HepG2 (cell line): ENCODE data around the gene DIP2C. TPM values are rescaled to one million over a fixed set of nuclear protein-coding genes. Genes with fewer than 3 reads are reported as not detected.

Experiments
- ATAC-seq: fragments of 200-7000 bp; cut with Tn5 transposase; 3 replicates; pipeline ENCODE4 v1.9.1; 2020; ENCODE audit warnings: mild to moderate bottlenecking, moderate library complexity
- BruUV-seq: library from RNA; stranded (reverse); fragments of 400-500 nt; replicated peaks from 2 replicates; lab custom pipeline; 2021; lab: Mats Ljungman, UMichigan
- CTCF ChIA-PET: fragments of 300-600 bp; formaldehyde crosslinking; extraction: SDS; loops from one replicate; lab custom pipeline; 2021; ENCODE audit warnings: low total read pairs, inconsistent platforms, low intra/inter-chr PET ratio; lab: Yijun Ruan, JAX
- POLR2A ChIA-PET: fragments of 350-600 bp; sonication (Branson Sonifier 250); formaldehyde crosslinking; loops from one replicate; lab custom pipeline; 2020; ENCODE audit warnings: antibody characterized with exemption, inconsistent platforms; lab: Yijun Ruan, JAX
- DNase-seq: peaks from one replicate; pipeline ENCODE4 v3.0.0-alpha.2; 2015; ENCODE audit warnings: low spot score
- FAIRE-seq: peaks from 3 replicates; lab custom pipeline; 2011; peaks lifted over from hg19 to GRCh38; lab: Jason Lieb, UNC
- H2AFZ ChIP-seq: one replicate; pipeline ENCODE4 v1.6.1; 2011; ENCODE audit warnings: low read length, inconsistent platforms
- H3K27ac ChIP-seq: fragments of 300-600 bp; 3 replicates; pipeline ENCODE4 v1.8.0; 2011; ENCODE audit warnings: mixed run types, mild to moderate bottlenecking, mixed read lengths, low read length, inconsistent platforms; ENCODE audit not compliant: insufficient read depth; ENCODE audit errors: extremely low read length
- H3K27me3 ChIP-seq, 2 experiments: fragments of 200-600 bp in 1 of 2; 2 replicates in 1 of 2; 3 replicates in 1 of 2; pipeline versions ENCODE4 v1.6.0 to v1.8.0; 2011; ENCODE audit warnings: low read length in 2 of 2, mild to moderate bottlenecking in 2 of 2, moderate library complexity in 2 of 2, inconsistent platforms in 1 of 2; ENCODE audit not compliant: insufficient read depth in 2 of 2, control insufficient read depth in 1 of 2
- H3K36me3 ChIP-seq, 2 experiments: fragments of 200-600 bp in 1 of 2; replicated peaks in 1 of 2; 2 replicates in 1 of 2; 3 replicates in 1 of 2; pipeline versions ENCODE4 v1.5.1 to v1.8.0; 2011; ENCODE audit warnings: low read length in 2 of 2, inconsistent platforms in 1 of 2; ENCODE audit not compliant: insufficient read depth in 2 of 2, control insufficient read depth in 1 of 2
- H3K4me1 ChIP-seq: 2 replicates; pipeline ENCODE4 v1.5.1; 2012; ENCODE audit warnings: low read length, inconsistent platforms; ENCODE audit not compliant: insufficient read depth
- H3K4me2 ChIP-seq: 2 replicates; pipeline ENCODE4 v1.6.0; 2011; ENCODE audit warnings: low read depth, low read length, inconsistent platforms
- H3K4me3 ChIP-seq, 3 experiments: fragments of 200-600 bp in 1 of 3; sonication (generic), shearing (Covaris generic) in 1 of 3; replicated peaks in 1 of 3; 2 replicates each; pipeline ENCODE4 v1.5.1; 2011 to 2016; ENCODE audit warnings: low read length in 3 of 3, inconsistent platforms in 2 of 3, low read depth in 2 of 3, mild to moderate bottlenecking in 2 of 3, control low read depth in 1 of 3, mixed read lengths in 1 of 3; ENCODE audit not compliant: insufficient read depth in 1 of 3
- H3K79me2 ChIP-seq: one replicate; pipeline ENCODE4 v1.6.1; 2011; ENCODE audit warnings: low read length, inconsistent platforms; ENCODE audit not compliant: insufficient read depth
- H3K9ac ChIP-seq: 2 replicates; pipeline ENCODE4 v1.6.0; 2011; ENCODE audit warnings: mild to moderate bottlenecking, low read depth, low read length, inconsistent platforms; ENCODE audit not compliant: insufficient read depth
- H3K9me3 ChIP-seq: 2 replicates; pipeline ENCODE4 v1.5.1; 2012; ENCODE audit warnings: mild to moderate bottlenecking, low read length
- H4K20me1 ChIP-seq: 2 replicates; pipeline ENCODE4 v1.6.0; 2011; ENCODE audit warnings: inconsistent platforms, mild to moderate bottlenecking, low read length, moderate library complexity; ENCODE audit not compliant: insufficient read depth
- CREM ChIP-seq, 2 experiments: sonication (generic) in 1 of 2; formaldehyde crosslinking in 1 of 2; IDR thresholded peaks; 2 replicates each; pipeline versions ENCODE4 v1.4.0 to v1.6.1; 2016 to 2020; ENCODE audit warnings: antibody characterized with exemption in 1 of 2, mild to moderate bottlenecking in 1 of 2, missing genetic modification reagents in 1 of 2
- HDAC2 ChIP-seq: sonication (generic); formaldehyde crosslinking; IDR thresholded peaks from 2 replicates; pipeline ENCODE4 v1.4.0; 2020; ENCODE audit warnings: missing genetic modification reagents
- HMG20A ChIP-seq: IDR thresholded peaks from 2 replicates; pipeline ENCODE4 v1.6.1; 2016; ENCODE audit warnings: borderline replicate concordance
- HNRNPK ChIP-seq: fragments of 200-400 bp; formaldehyde crosslinking; IDR thresholded peaks from 2 replicates; pipeline ENCODE4 v1.6.1; 2018; ENCODE audit warnings: low read length, low read depth, moderate library complexity, mild to moderate bottlenecking; ENCODE audit not compliant: poor library complexity, severe bottlenecking
- NFRKB ChIP-seq: fragments of 450-650 bp; IDR thresholded peaks from 2 replicates; pipeline ENCODE4 v1.6.1; 2017
- PLRG1 ChIP-seq: fragments of 450-650 bp; conservative IDR thresholded peaks from 2 replicates; pipeline ENCODE4 v1.6.1; 2016
- SETDB1 ChIP-seq: sonication (generic); formaldehyde crosslinking; IDR thresholded peaks from 2 replicates; pipeline ENCODE4 v1.5.1; 2020; ENCODE audit warnings: missing genetic modification reagents, mild to moderate bottlenecking, borderline replicate concordance
- SRSF9 ChIP-seq: fragments of 200-400 bp; formaldehyde crosslinking; IDR thresholded peaks from 2 replicates; pipeline ENCODE4 v1.6.1; 2018; ENCODE audit warnings: borderline replicate concordance, mild to moderate bottlenecking, low read depth, low read length; ENCODE audit not compliant: insufficient read depth, poor library complexity, severe bottlenecking
- ZNF180 ChIP-seq: sonication (generic); formaldehyde crosslinking; IDR thresholded peaks from 2 replicates; pipeline ENCODE4 v1.4.0; 2020; ENCODE audit warnings: low read depth, missing genetic modification reagents, borderline replicate concordance
- ZNF350 ChIP-seq: sonication (generic); formaldehyde crosslinking; IDR thresholded peaks from 2 replicates; pipeline ENCODE4 v1.4.0; 2020; ENCODE audit warnings: mild to moderate bottlenecking, low read depth, missing genetic modification reagents, borderline replicate concordance
- WGBS: methylation state at CpG from one replicate; pipeline ENCODE4 v1.1.6; 2017; ENCODE audit warnings: low lambda C conversion rate; 5-methylcytosine and 5-hydroxymethylcytosine counted together
- in situ Hi-C: cut with HindIII; loops from 2 replicates; pipeline ENCODE4 v1.10.0; 2017; ENCODE audit warnings: low pct_unique_long_range_greater_than_20kb; ENCODE audit not compliant: extremely low pct_ligation_motif_present
- intact Hi-C: fragments of 100-400 bp; cut with micrococcal nuclease; formaldehyde crosslinking; loops from one replicate; pipeline ENCODE4 v1.10.0; 2022; ENCODE audit not compliant: unreplicated experiment
- polyA plus RNA-seq, 8 experiments: library from polyadenylated mRNA; depleted of rRNA in 3 of 8; stranded (reverse) in 7 of 8; unstranded in 1 of 8; fragments of >200 nt; fragmentation: Illumina TruSeq in 4 of 8; extraction: Trizol in 4 of 8; gene quantifications; 2 replicates each; pipeline versions ENCODE4 v1.2.1 to v1.2.3, GENCODE V29; 2011 to 2016; ENCODE audit warnings: low read depth in 4 of 8, missing spikeins in 1 of 8, mixed read lengths in 1 of 8; ENCODE audit not compliant: insufficient read depth in 1 of 8
- total RNA-seq, 5 experiments: library from RNA; depleted of rRNA; stranded (reverse); fragments of >200 nt; fragmentation: Illumina TruSeq; extraction: Trizol; gene quantifications; 2 replicates each; pipeline ENCODE4 v1.2.3, GENCODE V29; 2016; ENCODE audit warnings: low read depth in 1 of 5
- TF ChIP-seq, protein P1 (sequence below): sonication (generic); formaldehyde crosslinking; IDR thresholded peaks from 2 replicates; pipeline ENCODE4 v1.9.0; 2021; ENCODE audit warnings: missing genetic modification reagents, borderline replicate concordance
- TF ChIP-seq, protein P2 (sequence below): sonication (generic); formaldehyde crosslinking; IDR thresholded peaks from 2 replicates; pipeline ENCODE4 v1.5.1; 2020; ENCODE audit warnings: mild to moderate bottlenecking, missing genetic modification reagents, moderate library complexity
- TF ChIP-seq, protein P3 (sequence below): sonication (generic); formaldehyde crosslinking; IDR thresholded peaks from 2 replicates; pipeline ENCODE4 v1.4.0; 2020; ENCODE audit warnings: missing genetic modification reagents, mild to moderate bottlenecking, borderline replicate concordance

Gene DIP2C
- total and polyA plus RNA-seq, 2 of the 13 experiments (the other 11 are each of a cell fraction or from before 2014, with no cell fraction given): 2.2 to 2.7 TPM

DNA sequence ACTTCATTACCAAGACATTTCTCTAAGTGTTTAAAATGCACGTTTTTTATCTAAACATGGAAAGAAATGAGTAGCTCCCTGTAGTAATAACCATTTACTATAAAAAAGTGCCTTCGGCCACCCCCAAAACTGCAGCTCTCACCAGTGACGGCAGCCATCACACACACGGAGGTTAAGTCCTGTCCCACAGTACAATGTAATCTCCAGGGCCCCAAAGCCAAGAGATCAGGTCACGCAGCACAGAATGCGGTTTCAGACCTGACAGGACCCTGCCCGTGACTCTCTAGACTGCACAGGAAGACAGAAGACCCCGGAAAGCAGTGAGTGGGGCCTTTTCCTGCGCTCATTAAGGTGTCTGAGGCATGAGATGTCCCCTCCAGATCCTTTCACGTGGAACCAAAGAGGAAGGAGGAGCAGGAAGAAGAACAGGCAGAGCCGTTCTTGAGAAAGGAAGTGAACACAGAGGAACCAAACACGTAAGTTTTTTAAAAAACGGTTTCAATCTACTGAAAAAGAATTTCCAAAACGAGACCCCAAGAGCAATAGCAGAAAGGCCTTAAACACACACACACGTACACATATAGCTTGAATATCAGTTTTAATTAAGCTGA lies 428.5 kb downstream of the DIP2C start:
- ChIA-PET POLR2A (no interaction called here), CTCF (no interaction called here)
- BruUV-seq: no TSS peak
- in situ Hi-C loops: no loop called here
- FAIRE-seq (no peak), ATAC-seq (no peak), DNase-seq (no peak)
- no peaks in the 10 kb centered on the region for H4K20me1 ChIP-seq
- intact Hi-C loops: no loop called here
- H3K79me2 ChIP-seq: no peaks in the 10 kb centered on the region
- no peak overlapping the region for H3K4me2 ChIP-seq
- H3K4me1 ChIP-seq: no peaks in the 10 kb centered on the region
- no peak overlapping the region for H3K27ac ChIP-seq
- no peak overlapping the region for H2AFZ ChIP-seq
- H3K27me3 ChIP-seq: no peaks in the 10 kb centered on the region
- H3K9ac ChIP-seq: no peak overlapping the region
- H3K4me3 ChIP-seq: no peak overlapping the region
- no peaks in the 10 kb centered on the region for H3K9me3 ChIP-seq
- 53% methylated on average over 15 of the region's 15 CpGs for WGBS
- no peaks in the 10 kb centered on the region for H3K36me3 ChIP-seq
- TF ChIP-seq ZNF350 (CRISPR knock-in tag) (no peak), PLRG1 (no peak), HMG20A (no peak), ZNF180 (CRISPR knock-in tag) (no peak), HDAC2 (no peak), HNRNPK (no peak), NFRKB (no peak), SRSF9 (no peak), SETDB1 (CRISPR knock-in tag) (no peak), CREM (IDR thresholded peaks at IDR 0.05) (no peak), CREM (CRISPR knock-in tag; IDR thresholded peaks at IDR 0.05) (no peak)
- TF ChIP-seq, protein P1, sequence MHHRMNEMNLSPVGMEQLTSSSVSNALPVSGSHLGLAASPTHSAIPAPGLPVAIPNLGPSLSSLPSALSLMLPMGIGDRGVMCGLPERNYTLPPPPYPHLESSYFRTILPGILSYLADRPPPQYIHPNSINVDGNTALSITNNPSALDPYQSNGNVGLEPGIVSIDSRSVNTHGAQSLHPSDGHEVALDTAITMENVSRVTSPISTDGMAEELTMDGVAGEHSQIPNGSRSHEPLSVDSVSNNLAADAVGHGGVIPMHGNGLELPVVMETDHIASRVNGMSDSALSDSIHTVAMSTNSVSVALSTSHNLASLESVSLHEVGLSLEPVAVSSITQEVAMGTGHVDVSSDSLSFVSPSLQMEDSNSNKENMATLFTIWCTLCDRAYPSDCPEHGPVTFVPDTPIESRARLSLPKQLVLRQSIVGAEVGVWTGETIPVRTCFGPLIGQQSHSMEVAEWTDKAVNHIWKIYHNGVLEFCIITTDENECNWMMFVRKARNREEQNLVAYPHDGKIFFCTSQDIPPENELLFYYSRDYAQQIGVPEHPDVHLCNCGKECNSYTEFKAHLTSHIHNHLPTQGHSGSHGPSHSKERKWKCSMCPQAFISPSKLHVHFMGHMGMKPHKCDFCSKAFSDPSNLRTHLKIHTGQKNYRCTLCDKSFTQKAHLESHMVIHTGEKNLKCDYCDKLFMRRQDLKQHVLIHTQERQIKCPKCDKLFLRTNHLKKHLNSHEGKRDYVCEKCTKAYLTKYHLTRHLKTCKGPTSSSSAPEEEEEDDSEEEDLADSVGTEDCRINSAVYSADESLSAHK (CRISPR knock-in tag): no peak
- TF ChIP-seq, protein P2, sequence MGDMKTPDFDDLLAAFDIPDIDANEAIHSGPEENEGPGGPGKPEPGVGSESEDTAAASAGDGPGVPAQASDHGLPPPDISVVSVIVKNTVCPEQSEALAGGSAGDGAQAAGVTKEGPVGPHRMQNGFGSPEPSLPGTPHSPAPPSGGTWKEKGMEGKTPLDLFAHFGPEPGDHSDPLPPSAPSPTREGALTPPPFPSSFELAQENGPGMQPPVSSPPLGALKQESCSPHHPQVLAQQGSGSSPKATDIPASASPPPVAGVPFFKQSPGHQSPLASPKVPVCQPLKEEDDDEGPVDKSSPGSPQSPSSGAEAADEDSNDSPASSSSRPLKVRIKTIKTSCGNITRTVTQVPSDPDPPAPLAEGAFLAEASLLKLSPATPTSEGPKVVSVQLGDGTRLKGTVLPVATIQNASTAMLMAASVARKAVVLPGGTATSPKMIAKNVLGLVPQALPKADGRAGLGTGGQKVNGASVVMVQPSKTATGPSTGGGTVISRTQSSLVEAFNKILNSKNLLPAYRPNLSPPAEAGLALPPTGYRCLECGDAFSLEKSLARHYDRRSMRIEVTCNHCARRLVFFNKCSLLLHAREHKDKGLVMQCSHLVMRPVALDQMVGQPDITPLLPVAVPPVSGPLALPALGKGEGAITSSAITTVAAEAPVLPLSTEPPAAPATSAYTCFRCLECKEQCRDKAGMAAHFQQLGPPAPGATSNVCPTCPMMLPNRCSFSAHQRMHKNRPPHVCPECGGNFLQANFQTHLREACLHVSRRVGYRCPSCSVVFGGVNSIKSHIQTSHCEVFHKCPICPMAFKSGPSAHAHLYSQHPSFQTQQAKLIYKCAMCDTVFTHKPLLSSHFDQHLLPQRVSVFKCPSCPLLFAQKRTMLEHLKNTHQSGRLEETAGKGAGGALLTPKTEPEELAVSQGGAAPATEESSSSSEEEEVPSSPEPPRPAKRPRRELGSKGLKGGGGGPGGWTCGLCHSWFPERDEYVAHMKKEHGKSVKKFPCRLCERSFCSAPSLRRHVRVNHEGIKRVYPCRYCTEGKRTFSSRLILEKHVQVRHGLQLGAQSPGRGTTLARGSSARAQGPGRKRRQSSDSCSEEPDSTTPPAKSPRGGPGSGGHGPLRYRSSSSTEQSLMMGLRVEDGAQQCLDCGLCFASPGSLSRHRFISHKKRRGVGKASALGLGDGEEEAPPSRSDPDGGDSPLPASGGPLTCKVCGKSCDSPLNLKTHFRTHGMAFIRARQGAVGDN (CRISPR knock-in tag): no peak
- TF ChIP-seq, protein P3, sequence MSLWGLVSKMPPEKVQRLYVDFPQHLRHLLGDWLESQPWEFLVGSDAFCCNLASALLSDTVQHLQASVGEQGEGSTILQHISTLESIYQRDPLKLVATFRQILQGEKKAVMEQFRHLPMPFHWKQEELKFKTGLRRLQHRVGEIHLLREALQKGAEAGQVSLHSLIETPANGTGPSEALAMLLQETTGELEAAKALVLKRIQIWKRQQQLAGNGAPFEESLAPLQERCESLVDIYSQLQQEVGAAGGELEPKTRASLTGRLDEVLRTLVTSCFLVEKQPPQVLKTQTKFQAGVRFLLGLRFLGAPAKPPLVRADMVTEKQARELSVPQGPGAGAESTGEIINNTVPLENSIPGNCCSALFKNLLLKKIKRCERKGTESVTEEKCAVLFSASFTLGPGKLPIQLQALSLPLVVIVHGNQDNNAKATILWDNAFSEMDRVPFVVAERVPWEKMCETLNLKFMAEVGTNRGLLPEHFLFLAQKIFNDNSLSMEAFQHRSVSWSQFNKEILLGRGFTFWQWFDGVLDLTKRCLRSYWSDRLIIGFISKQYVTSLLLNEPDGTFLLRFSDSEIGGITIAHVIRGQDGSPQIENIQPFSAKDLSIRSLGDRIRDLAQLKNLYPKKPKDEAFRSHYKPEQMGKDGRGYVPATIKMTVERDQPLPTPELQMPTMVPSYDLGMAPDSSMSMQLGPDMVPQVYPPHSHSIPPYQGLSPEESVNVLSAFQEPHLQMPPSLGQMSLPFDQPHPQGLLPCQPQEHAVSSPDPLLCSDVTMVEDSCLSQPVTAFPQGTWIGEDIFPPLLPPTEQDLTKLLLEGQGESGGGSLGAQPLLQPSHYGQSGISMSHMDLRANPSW (CRISPR knock-in tag): no peak
